Erythroblast (primary cell): ENCODE results near the gene WDR5B.

Source experiments
- GATA1 ChIP-seq: IDR thresholded peaks from 2 replicates; pipeline ENCODE4 v1.6.1; 2011; ENCODE audit warnings: low read depth, mild to moderate bottlenecking, control low read depth, low read length, moderate library complexity
- POLR2A ChIP-seq: IDR thresholded peaks from 2 replicates; pipeline ENCODE4 v1.6.1; 2011; ENCODE audit warnings: mild to moderate bottlenecking, low read length

GRCh38 chr3:122416966-122417365 is 1.1 kb upstream of the WDR5B start:
- TF ChIP-seq POLR2A, result no peak
- no peak for TF ChIP-seq GATA1
